Measurements from ENCODE around the gene FAM186B. TPM values are rescaled to one million over a fixed set of nuclear protein-coding genes. Genes with fewer than 3 reads are reported as not detected.

FAM186B gene
- total and polyA plus RNA-seq, 2 experiments from 2014 or later: 0.21 to 0.38 TPM

- H3F3A ChIP-seq (replicated peaks; ENCODE audit: low read depth): 0 out of 2 replicates have a peak, but pooled peaks cover 2% of the 10 kb centered on the region
- no peak for DNase-seq (ENCODE audit: low spot score)
- peaks cover 12% of the 10 kb centered on the region for H3K4me1 ChIP-seq (ENCODE audit: insufficient read depth)
- peaks cover 8% of the 10 kb centered on the region for H3K27me3 Mint-ChIP-seq (ENCODE audit: insufficient read depth, low read depth, poor library complexity)
- no peak for ATAC-seq
- TF ChIP-seq CREB1 (CRISPR knock-in tag; IDR thresholded peaks at IDR 0.05; ENCODE audit: low read depth) (no peak), EZH2phosphoT487 (IDR thresholded peaks at IDR 0.05; ENCODE audit: unreplicated experiment) (no peak), ZNF114 (CRISPR knock-in tag; IDR thresholded peaks at IDR 0.05) (no peak), POLR2AphosphoS5 (IDR thresholded peaks at IDR 0.05; ENCODE audit: low read depth) (no peak), NANOG (IDR thresholded peaks at IDR 0.05; ENCODE audit: borderline replicate concordance) (no peak), ZNF462 (CRISPR knock-in tag; IDR thresholded peaks at IDR 0.05) (no peak), STAT1 (IDR thresholded peaks at IDR 0.05; ENCODE audit: unreplicated experiment) (no peak), REST (IDR thresholded peaks at IDR 0.05; ENCODE audit: unreplicated experiment) (no peak), JUNB (IDR thresholded peaks at IDR 0.05; ENCODE audit: unreplicated experiment) (no peak), ZNF331 (CRISPR knock-in tag; IDR thresholded peaks at IDR 0.05; ENCODE audit: low read depth) (no peak), EZH2 (IDR thresholded peaks at IDR 0.05; ENCODE audit: low read depth, unreplicated experiment) (no peak), ETS1 (IDR thresholded peaks at IDR 0.05) (no peak), CTCF (conservative IDR thresholded peaks at IDR 0.05; ENCODE audit: low read depth in 2 of 2) (no peak)
- no peaks in the 10 kb centered on the region; the same call in 1 of the 2 replicates for H4K20me1 ChIP-seq (replicated peaks; ENCODE audit: insufficient read depth)
- peaks cover 24% of the 10 kb centered on the region for H3K4me1 Mint-ChIP-seq
- no peak overlapping the region for H3K4me3 ChIP-seq
- H3K79me2 ChIP-seq (replicated peaks; ENCODE audit: insufficient read depth): no peaks in the 10 kb centered on the region
- H3K27me3 ChIP-seq (ENCODE audit: insufficient read depth): no peaks in the 10 kb centered on the region
- no peaks in the 10 kb centered on the region for H3K9me3 Mint-ChIP-seq
- H3K4me2 ChIP-seq: no peak overlapping the region
- H3K36me3 Mint-ChIP-seq (ENCODE audit: low read depth): peaks cover 13% of the 10 kb centered on the region
- H3K27ac Mint-ChIP-seq: no peak overlapping the region
- H3K27ac ChIP-seq (ENCODE audit: low read depth): no peak overlapping the region
- no peak overlapping the region for H3K4me3 Mint-ChIP-seq
- no peaks in the 10 kb centered on the region for H3K9me2 ChIP-seq (ENCODE audit: insufficient read depth)
- H3K36me3 ChIP-seq (ENCODE audit: insufficient read depth): 0 out of 2 replicates have a peak, but pooled peaks cover 5% of the 10 kb centered on the region
- H2AFZ ChIP-seq: no peak overlapping the region
These were observed 27.7 kb upstream of the FAM186B start for GRCh38 chr12:49632986-49633702.

All from GM23338 (cell line).